ENCODE results near the gene QRICH1. TPM values are rescaled to one million over a fixed set of nuclear protein-coding genes. Genes with fewer than 3 reads are reported as not detected.

QRICH1 gene
- total RNA-seq, 1 experiment from 2014 or later = 123 TPM

DNA sequence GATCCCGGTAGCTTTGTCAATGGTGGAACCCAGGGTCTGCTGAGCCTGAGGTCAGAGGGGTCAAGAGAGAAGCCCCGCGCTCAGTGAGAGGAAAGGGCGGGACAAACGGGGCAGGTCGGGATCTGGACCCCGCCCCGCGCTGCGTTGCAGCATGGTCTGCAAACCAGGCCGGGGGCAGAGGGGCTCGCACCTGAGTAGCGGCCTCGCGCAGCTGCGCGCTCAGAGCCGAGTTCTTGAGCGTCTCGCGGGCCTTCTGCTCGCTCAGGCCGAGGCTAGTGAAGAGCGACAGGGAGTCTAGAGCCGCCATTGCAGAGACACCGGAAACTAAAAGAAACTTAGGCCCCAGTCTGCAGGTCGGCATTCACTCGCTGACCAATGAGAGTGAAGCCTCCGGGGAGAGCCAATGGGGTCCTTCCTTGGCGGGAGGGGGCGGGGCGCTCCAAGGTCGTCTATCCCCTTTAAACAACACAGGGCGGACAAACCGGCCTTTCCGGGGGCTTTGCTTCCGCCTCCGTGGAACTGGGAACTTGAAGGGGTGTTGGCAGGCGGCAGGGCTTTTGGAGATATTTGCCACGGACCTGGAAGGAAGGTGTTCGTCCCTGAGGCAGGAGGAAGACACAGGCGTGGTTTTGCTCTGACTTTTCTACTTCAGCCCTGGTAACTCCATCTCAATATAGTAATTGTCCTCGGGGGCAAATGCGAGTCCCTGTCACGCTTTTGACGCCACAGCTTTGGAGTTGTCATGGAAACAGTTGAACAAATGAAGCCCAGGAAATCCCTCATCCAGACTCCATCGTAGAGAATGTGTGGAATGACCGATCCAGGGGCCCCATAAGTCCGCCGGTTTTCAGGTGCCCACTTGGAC, 10.8 kb upstream of the QRICH1 start, which contains the start of gene QARS1 (continued):
- TF ChIP-seq, protein P1, sequence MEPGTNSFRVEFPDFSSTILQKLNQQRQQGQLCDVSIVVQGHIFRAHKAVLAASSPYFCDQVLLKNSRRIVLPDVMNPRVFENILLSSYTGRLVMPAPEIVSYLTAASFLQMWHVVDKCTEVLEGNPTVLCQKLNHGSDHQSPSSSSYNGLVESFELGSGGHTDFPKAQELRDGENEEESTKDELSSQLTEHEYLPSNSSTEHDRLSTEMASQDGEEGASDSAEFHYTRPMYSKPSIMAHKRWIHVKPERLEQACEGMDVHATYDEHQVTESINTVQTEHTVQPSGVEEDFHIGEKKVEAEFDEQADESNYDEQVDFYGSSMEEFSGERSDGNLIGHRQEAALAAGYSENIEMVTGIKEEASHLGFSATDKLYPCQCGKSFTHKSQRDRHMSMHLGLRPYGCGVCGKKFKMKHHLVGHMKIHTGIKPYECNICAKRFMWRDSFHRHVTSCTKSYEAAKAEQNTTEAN (CRISPR knock-in tag; IDR thresholded peaks at IDR 0.05) = no peak
- no peak for TF ChIP-seq PRRX2 (CRISPR knock-in tag; IDR thresholded peaks at IDR 0.05)
- TF ChIP-seq OVOL2 (CRISPR knock-in tag; IDR thresholded peaks at IDR 0.05; ENCODE audit: borderline replicate concordance) = no peak
- TF ChIP-seq, protein P2, sequence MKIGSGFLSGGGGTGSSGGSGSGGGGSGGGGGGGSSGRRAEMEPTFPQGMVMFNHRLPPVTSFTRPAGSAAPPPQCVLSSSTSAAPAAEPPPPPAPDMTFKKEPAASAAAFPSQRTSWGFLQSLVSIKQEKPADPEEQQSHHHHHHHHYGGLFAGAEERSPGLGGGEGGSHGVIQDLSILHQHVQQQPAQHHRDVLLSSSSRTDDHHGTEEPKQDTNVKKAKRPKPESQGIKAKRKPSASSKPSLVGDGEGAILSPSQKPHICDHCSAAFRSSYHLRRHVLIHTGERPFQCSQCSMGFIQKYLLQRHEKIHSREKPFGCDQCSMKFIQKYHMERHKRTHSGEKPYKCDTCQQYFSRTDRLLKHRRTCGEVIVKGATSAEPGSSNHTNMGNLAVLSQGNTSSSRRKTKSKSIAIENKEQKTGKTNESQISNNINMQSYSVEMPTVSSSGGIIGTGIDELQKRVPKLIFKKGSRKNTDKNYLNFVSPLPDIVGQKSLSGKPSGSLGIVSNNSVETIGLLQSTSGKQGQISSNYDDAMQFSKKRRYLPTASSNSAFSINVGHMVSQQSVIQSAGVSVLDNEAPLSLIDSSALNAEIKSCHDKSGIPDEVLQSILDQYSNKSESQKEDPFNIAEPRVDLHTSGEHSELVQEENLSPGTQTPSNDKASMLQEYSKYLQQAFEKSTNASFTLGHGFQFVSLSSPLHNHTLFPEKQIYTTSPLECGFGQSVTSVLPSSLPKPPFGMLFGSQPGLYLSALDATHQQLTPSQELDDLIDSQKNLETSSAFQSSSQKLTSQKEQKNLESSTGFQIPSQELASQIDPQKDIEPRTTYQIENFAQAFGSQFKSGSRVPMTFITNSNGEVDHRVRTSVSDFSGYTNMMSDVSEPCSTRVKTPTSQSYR (CRISPR knock-in tag; IDR thresholded peaks at IDR 0.05) = no peak
- no peak for TF ChIP-seq NR2C2 (CRISPR knock-in tag; IDR thresholded peaks at IDR 0.05)
- TF ChIP-seq TEAD1 (CRISPR knock-in tag; IDR thresholded peaks at IDR 0.05) = no peak
- TF ChIP-seq, protein P3, sequence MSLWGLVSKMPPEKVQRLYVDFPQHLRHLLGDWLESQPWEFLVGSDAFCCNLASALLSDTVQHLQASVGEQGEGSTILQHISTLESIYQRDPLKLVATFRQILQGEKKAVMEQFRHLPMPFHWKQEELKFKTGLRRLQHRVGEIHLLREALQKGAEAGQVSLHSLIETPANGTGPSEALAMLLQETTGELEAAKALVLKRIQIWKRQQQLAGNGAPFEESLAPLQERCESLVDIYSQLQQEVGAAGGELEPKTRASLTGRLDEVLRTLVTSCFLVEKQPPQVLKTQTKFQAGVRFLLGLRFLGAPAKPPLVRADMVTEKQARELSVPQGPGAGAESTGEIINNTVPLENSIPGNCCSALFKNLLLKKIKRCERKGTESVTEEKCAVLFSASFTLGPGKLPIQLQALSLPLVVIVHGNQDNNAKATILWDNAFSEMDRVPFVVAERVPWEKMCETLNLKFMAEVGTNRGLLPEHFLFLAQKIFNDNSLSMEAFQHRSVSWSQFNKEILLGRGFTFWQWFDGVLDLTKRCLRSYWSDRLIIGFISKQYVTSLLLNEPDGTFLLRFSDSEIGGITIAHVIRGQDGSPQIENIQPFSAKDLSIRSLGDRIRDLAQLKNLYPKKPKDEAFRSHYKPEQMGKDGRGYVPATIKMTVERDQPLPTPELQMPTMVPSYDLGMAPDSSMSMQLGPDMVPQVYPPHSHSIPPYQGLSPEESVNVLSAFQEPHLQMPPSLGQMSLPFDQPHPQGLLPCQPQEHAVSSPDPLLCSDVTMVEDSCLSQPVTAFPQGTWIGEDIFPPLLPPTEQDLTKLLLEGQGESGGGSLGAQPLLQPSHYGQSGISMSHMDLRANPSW (CRISPR knock-in tag; conservative IDR thresholded peaks at IDR 0.05; ENCODE audit: low read depth) = no peak
- 0 out of 2 replicates have a peak, but pooled peaks have one; percentile 73 for TF ChIP-seq TP53 (CRISPR knock-in tag; IDR thresholded peaks at IDR 0.05)
- no peak for TF ChIP-seq ATF1 (CRISPR knock-in tag; IDR thresholded peaks at IDR 0.05)
- TF ChIP-seq, protein P4, sequence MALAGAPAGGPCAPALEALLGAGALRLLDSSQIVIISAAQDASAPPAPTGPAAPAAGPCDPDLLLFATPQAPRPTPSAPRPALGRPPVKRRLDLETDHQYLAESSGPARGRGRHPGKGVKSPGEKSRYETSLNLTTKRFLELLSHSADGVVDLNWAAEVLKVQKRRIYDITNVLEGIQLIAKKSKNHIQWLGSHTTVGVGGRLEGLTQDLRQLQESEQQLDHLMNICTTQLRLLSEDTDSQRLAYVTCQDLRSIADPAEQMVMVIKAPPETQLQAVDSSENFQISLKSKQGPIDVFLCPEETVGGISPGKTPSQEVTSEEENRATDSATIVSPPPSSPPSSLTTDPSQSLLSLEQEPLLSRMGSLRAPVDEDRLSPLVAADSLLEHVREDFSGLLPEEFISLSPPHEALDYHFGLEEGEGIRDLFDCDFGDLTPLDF (CRISPR knock-in tag; IDR thresholded peaks at IDR 0.05) = no peak
- TF ChIP-seq NFYB (CRISPR knock-in tag; conservative IDR thresholded peaks at IDR 0.05; ENCODE audit: low read depth) = peak; percentile 67
- TF ChIP-seq, protein P5, sequence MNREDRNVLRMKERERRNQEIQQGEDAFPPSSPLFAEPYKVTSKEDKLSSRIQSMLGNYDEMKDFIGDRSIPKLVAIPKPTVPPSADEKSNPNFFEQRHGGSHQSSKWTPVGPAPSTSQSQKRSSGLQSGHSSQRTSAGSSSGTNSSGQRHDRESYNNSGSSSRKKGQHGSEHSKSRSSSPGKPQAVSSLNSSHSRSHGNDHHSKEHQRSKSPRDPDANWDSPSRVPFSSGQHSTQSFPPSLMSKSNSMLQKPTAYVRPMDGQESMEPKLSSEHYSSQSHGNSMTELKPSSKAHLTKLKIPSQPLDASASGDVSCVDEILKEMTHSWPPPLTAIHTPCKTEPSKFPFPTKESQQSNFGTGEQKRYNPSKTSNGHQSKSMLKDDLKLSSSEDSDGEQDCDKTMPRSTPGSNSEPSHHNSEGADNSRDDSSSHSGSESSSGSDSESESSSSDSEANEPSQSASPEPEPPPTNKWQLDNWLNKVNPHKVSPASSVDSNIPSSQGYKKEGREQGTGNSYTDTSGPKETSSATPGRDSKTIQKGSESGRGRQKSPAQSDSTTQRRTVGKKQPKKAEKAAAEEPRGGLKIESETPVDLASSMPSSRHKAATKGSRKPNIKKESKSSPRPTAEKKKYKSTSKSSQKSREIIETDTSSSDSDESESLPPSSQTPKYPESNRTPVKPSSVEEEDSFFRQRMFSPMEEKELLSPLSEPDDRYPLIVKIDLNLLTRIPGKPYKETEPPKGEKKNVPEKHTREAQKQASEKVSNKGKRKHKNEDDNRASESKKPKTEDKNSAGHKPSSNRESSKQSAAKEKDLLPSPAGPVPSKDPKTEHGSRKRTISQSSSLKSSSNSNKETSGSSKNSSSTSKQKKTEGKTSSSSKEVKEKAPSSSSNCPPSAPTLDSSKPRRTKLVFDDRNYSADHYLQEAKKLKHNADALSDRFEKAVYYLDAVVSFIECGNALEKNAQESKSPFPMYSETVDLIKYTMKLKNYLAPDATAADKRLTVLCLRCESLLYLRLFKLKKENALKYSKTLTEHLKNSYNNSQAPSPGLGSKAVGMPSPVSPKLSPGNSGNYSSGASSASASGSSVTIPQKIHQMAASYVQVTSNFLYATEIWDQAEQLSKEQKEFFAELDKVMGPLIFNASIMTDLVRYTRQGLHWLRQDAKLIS (CRISPR knock-in tag; IDR thresholded peaks at IDR 0.05; ENCODE audit: borderline replicate concordance) = no peak
- TF ChIP-seq, protein P6, sequence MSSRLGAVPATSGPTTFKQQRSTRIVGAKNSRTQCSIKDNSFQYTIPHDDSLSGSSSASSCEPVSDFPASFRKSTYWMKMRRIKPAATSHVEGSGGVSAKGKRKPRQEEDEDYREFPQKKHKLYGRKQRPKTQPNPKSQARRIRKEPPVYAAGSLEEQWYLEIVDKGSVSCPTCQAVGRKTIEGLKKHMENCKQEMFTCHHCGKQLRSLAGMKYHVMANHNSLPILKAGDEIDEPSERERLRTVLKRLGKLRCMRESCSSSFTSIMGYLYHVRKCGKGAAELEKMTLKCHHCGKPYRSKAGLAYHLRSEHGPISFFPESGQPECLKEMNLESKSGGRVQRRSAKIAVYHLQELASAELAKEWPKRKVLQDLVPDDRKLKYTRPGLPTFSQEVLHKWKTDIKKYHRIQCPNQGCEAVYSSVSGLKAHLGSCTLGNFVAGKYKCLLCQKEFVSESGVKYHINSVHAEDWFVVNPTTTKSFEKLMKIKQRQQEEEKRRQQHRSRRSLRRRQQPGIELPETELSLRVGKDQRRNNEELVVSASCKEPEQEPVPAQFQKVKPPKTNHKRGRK (CRISPR knock-in tag; IDR thresholded peaks at IDR 0.05; ENCODE audit: borderline replicate concordance) = no peak
- peak; percentile 54; the same call in 1 of the 2 replicates for TF ChIP-seq ETV6 (CRISPR knock-in tag; IDR thresholded peaks at IDR 0.05)
- TF ChIP-seq, protein P7, sequence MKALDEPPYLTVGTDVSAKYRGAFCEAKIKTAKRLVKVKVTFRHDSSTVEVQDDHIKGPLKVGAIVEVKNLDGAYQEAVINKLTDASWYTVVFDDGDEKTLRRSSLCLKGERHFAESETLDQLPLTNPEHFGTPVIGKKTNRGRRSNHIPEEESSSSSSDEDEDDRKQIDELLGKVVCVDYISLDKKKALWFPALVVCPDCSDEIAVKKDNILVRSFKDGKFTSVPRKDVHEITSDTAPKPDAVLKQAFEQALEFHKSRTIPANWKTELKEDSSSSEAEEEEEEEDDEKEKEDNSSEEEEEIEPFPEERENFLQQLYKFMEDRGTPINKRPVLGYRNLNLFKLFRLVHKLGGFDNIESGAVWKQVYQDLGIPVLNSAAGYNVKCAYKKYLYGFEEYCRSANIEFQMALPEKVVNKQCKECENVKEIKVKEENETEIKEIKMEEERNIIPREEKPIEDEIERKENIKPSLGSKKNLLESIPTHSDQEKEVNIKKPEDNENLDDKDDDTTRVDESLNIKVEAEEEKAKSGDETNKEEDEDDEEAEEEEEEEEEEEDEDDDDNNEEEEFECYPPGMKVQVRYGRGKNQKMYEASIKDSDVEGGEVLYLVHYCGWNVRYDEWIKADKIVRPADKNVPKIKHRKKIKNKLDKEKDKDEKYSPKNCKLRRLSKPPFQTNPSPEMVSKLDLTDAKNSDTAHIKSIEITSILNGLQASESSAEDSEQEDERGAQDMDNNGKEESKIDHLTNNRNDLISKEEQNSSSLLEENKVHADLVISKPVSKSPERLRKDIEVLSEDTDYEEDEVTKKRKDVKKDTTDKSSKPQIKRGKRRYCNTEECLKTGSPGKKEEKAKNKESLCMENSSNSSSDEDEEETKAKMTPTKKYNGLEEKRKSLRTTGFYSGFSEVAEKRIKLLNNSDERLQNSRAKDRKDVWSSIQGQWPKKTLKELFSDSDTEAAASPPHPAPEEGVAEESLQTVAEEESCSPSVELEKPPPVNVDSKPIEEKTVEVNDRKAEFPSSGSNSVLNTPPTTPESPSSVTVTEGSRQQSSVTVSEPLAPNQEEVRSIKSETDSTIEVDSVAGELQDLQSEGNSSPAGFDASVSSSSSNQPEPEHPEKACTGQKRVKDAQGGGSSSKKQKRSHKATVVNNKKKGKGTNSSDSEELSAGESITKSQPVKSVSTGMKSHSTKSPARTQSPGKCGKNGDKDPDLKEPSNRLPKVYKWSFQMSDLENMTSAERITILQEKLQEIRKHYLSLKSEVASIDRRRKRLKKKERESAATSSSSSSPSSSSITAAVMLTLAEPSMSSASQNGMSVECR (CRISPR knock-in tag; IDR thresholded peaks at IDR 0.05; ENCODE audit: borderline replicate concordance) = peak; percentile 24; the same call in 1 of the 2 replicates
- no peak for TF ChIP-seq MXD4 (CRISPR knock-in tag; IDR thresholded peaks at IDR 0.05; ENCODE audit: borderline replicate concordance)
- no peak for TF ChIP-seq HMGA2 (CRISPR knock-in tag; IDR thresholded peaks at IDR 0.05)
- TF ChIP-seq ZNF317 (CRISPR knock-in tag; IDR thresholded peaks at IDR 0.05; ENCODE audit: borderline replicate concordance, low read depth) = no peak
- peak; percentile 59; the same call in 1 of the 2 replicates for TF ChIP-seq FOXP1 (CRISPR knock-in tag; IDR thresholded peaks at IDR 0.05; ENCODE audit: borderline replicate concordance)

All from WTC11 (cell line).